NCI-H345 treated with DMSO at 0.1 percent for 48 hours (cell line): Measurements from ENCODE around the gene NFATC4.
A peak's percentile ranks its signal among the peaks of the same experiment; 100 is the strongest.
"Not testable (repeated sequence)": the region's sequence is repeated elsewhere in the genome, so short reads cannot be mapped to it uniquely, and the experiment has no call there.

ENCODE experiments used
- DNase-seq: peaks from one replicate; lab custom pipeline; 2025; ENCODE audit not compliant: unreplicated experiment; lab: John Stamatoyannopoulos, UW

NFATC4 gene

GRCh38 chr14:24387579-24387978 is 19.6 kb downstream of the NFATC4 start:
- DNase-seq = not testable (repeated sequence)

GRCh38 chr14:24388474-24389179 is 20.6 kb downstream of the NFATC4 start:
- no peak for DNase-seq

- DNase-seq = no peak
These were observed 21.4 kb downstream of the NFATC4 start for GRCh38 chr14:24389226-24389848.

- DNase-seq = no peak
These were observed 22.9 kb downstream of the NFATC4 start for GRCh38 chr14:24390701-24391468.

- DNase-seq = peak; percentile 36
These were observed 24.5 kb downstream of the NFATC4 start for GRCh38 chr14:24392325-24393091.

GRCh38 chr14:24394275-24394674 is 26.3 kb downstream of the NFATC4 start:
- DNase-seq = no peak

GRCh38 chr14:24395609-24396582 is 27.9 kb downstream of the NFATC4 start:
- DNase-seq = no peak

GRCh38 chr14:24397639-24398292 is 29.8 kb downstream of the NFATC4 start:
- no peak for DNase-seq

GRCh38 chr14:24398293-24398652 is 30.3 kb downstream of the NFATC4 start:
- DNase-seq = no peak

- DNase-seq = peak; percentile 7
These were observed 30.9 kb downstream of the NFATC4 start, which contains the start of gene NYNRIN for GRCh38 chr14:24398653-24399446. TSS of gene NYNRIN (plus strand) at chr14:24399003. CDS start at chr14:24399247, 244 bp downstream.

- no peak for DNase-seq
These were observed 31.5 kb downstream of the NFATC4 start for GRCh38 chr14:24399447-24399822.

- DNase-seq = no peak
These were observed 32.2 kb downstream of the NFATC4 start for GRCh38 chr14:24399999-24400718.

- DNase-seq = no peak
These were observed 34.1 kb downstream of the NFATC4 start for GRCh38 chr14:24401810-24402702.

GRCh38 chr14:24403294-24403998 is 35.5 kb downstream of the NFATC4 start:
- no peak for DNase-seq

GRCh38 chr14:24404814-24405213 is 36.8 kb downstream of the NFATC4 start:
- no peak for DNase-seq

GRCh38 chr14:24406416-24406815 is 38.4 kb downstream of the NFATC4 start:
- no peak for DNase-seq
